Esophagus muscularis mucosa (tissue), 4 donors: ENCODE results near the gene MPP2.

Experiments
- EP300 ChIP-seq: sonication (generic); formaldehyde crosslinking; IDR thresholded peaks from one replicate; pipeline ENCODE4 v1.6.1; 2017; ENCODE audit warnings: antibody characterized with exemption
- POLR2A ChIP-seq: fragments of 450-650 bp; IDR thresholded peaks from one replicate; pipeline ENCODE4 v1.6.1; 2017; ENCODE audit warnings: antibody characterized with exemption, moderate library complexity, mild to moderate bottlenecking, low read depth
- POLR2AphosphoS5 ChIP-seq, 2 donors: sonication (generic); formaldehyde crosslinking; IDR thresholded peaks; one replicate each; pipeline ENCODE4 v1.6.1; 2017; ENCODE audit warnings: antibody characterized with exemption in 2 of 2
- TF ChIP-seq, protein P1 (sequence below), 3 experiments: fragments of 200-600 bp in 2 of 3; fragments of 450-650 bp in 1 of 3; sonication (generic) in 2 of 3; IDR thresholded peaks; one replicate each; pipeline ENCODE4 v1.5.1; 2017 to 2019; ENCODE audit warnings: antibody characterized with exemption in 3 of 3, mild to moderate bottlenecking in 2 of 3, moderate library complexity in 1 of 3

DNA sequence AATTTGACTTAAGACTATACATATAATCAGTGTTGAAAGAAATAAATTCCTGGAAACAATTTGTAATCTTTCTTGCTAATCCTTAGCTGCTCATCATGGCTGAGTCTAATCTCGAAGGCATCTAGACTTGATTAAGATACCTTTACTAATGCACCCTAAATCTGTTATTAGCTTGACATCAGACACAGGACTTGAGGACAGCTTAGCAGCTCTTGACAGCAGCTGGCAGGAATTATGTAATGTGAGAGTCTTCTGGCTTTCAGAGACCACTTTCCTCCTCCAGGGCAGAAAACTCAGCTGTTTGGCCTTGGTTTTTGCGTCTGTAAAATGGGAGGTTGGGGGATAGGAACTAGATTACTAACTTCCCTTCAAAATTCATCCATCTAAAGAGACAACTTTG is 7.1 kb upstream of the MPP2 start:
- TF ChIP-seq, protein P1, sequence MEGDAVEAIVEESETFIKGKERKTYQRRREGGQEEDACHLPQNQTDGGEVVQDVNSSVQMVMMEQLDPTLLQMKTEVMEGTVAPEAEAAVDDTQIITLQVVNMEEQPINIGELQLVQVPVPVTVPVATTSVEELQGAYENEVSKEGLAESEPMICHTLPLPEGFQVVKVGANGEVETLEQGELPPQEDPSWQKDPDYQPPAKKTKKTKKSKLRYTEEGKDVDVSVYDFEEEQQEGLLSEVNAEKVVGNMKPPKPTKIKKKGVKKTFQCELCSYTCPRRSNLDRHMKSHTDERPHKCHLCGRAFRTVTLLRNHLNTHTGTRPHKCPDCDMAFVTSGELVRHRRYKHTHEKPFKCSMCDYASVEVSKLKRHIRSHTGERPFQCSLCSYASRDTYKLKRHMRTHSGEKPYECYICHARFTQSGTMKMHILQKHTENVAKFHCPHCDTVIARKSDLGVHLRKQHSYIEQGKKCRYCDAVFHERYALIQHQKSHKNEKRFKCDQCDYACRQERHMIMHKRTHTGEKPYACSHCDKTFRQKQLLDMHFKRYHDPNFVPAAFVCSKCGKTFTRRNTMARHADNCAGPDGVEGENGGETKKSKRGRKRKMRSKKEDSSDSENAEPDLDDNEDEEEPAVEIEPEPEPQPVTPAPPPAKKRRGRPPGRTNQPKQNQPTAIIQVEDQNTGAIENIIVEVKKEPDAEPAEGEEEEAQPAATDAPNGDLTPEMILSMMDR (IDR thresholded peaks at IDR 0.05): no peak
- TF ChIP-seq POLR2A (no peak), EP300 (no peak), POLR2AphosphoS5 (IDR thresholded peaks at IDR 0.05) (no peak)
